NCI-H128 (cell line): ENCODE data around the gene SLC2A4RG.
A peak's percentile ranks its signal among the peaks of the same experiment; 100 is the strongest.

Source experiments
- DNase-seq: peaks from one replicate; lab custom pipeline; 2025; ENCODE audit not compliant: unreplicated experiment; lab: John Stamatoyannopoulos, UW

SLC2A4RG gene

GRCh38 chr20:63699466-63700198 is 39.9 kb upstream of the SLC2A4RG start:
- DNase-seq: no peak

GRCh38 chr20:63700199-63701050 is 39.2 kb upstream of the SLC2A4RG start:
- no peak for DNase-seq

- no peak for DNase-seq
These were observed 38.6 kb upstream of the SLC2A4RG start for GRCh38 chr20:63701051-63701328.

- DNase-seq: no peak
These were observed 38.1 kb upstream of the SLC2A4RG start for GRCh38 chr20:63701329-63702035.

- no peak for DNase-seq
These were observed 37.4 kb upstream of the SLC2A4RG start for GRCh38 chr20:63702036-63702665.

GRCh38 chr20:63702751-63703470 is 36.7 kb upstream of the SLC2A4RG start:
- no peak for DNase-seq

- DNase-seq: no peak
These were observed 36.1 kb upstream of the SLC2A4RG start for GRCh38 chr20:63703471-63703975.

- DNase-seq: no peak
These were observed 35.4 kb upstream of the SLC2A4RG start for GRCh38 chr20:63703976-63704748.

- no peak for DNase-seq
These were observed 34.8 kb upstream of the SLC2A4RG start for GRCh38 chr20:63704749-63705117.

- no peak for DNase-seq
These were observed 34.1 kb upstream of the SLC2A4RG start for GRCh38 chr20:63705232-63706026.

- DNase-seq: no peak
These were observed 33.4 kb upstream of the SLC2A4RG start for GRCh38 chr20:63706027-63706695.

GRCh38 chr20:63706852-63707557 is 32.6 kb upstream of the SLC2A4RG start:
- DNase-seq: peak; percentile 7

GRCh38 chr20:63707558-63708300 is 31.8 kb upstream of the SLC2A4RG start, which contains the start of the genes ARFRP1 and ZGPAT:
ARFRP1 (minus strand) TSS chr20:63707976; CDS start chr20:63707091, 885 bp downstream.
ZGPAT (plus strand) TSS chr20:63708039; CDS start chr20:63708581, 542 bp downstream.
- DNase-seq: peak; percentile 65

- no peak for DNase-seq
These were observed 31.1 kb upstream of the SLC2A4RG start for GRCh38 chr20:63708301-63709148.

- DNase-seq: no peak
These were observed 30.4 kb upstream of the SLC2A4RG start for GRCh38 chr20:63709149-63709527.

GRCh38 chr20:63711085-63711645 is 28.4 kb upstream of the SLC2A4RG start:
- DNase-seq: no peak
